C4-2B (cell line): ENCODE data around the gene CDK14.

Experiments used
- CTCF ChIP-seq: fragments of 450-650 bp; conservative IDR thresholded peaks from 2 replicates; pipeline ENCODE4 v1.5.1; 2017; ENCODE audit warnings: mild to moderate bottlenecking
- ZFX ChIP-seq: fragments of 450-650 bp; IDR thresholded peaks from 2 replicates; pipeline ENCODE4 v1.6.1; 2017

GRCh38 chr7:90817846-90818245 is 221.7 kb downstream of the CDK14 start:
- TF ChIP-seq CTCF (no peak), ZFX (no peak)
